HG02943 (cell line): ENCODE data around the gene KLHDC8B.
"Not testable (repeated sequence)": the region's sequence is repeated elsewhere in the genome, so short reads cannot be mapped to it uniquely, and the experiment has no call there.

Source experiments
- ATAC-seq: cut with Tn5 transposase; IDR thresholded peaks from one replicate; pipeline ENCODE4 v1.9.1; 2021; ENCODE audit warnings: mild to moderate bottlenecking, low read depth, moderate library complexity; ENCODE audit not compliant: unreplicated experiment

Gene KLHDC8B

GRCh38 chr3:49181351-49181750 is 10.0 kb downstream of the KLHDC8B start:
- ATAC-seq, result no peak

GRCh38 chr3:49182682-49183081 is 11.3 kb downstream of the KLHDC8B start:
- ATAC-seq, result no peak

GRCh38 chr3:49183873-49184272 is 12.5 kb downstream of the KLHDC8B start:
- ATAC-seq, result no peak

- ATAC-seq, result no peak
Observed at GRCh38 chr3:49191741-49192140, 20.3 kb downstream of the KLHDC8B start.

- ATAC-seq, result no peak
Observed at GRCh38 chr3:49198161-49198560, 26.8 kb downstream of the KLHDC8B start.

GRCh38 chr3:49198611-49199230 is 27.3 kb downstream of the KLHDC8B start:
- ATAC-seq, result no peak

GRCh38 chr3:49199239-49199899 is 28.0 kb downstream of the KLHDC8B start:
- ATAC-seq, result no peak

GRCh38 chr3:49199900-49200281 is 28.5 kb downstream of the KLHDC8B start:
- ATAC-seq, result no peak

- no peak for ATAC-seq
Observed at GRCh38 chr3:49213541-49213943, 42.1 kb downstream of the KLHDC8B start.

GRCh38 chr3:49213998-49214397 is 42.6 kb downstream of the KLHDC8B start:
- ATAC-seq, result no peak

GRCh38 chr3:49216687-49217086 is 45.3 kb downstream of the KLHDC8B start:
- ATAC-seq, result not testable (repeated sequence)

- ATAC-seq, result not testable (repeated sequence)
Observed at GRCh38 chr3:49217108-49217507, 45.7 kb downstream of the KLHDC8B start.

- no peak for ATAC-seq
Observed at GRCh38 chr3:49217688-49218470, 46.5 kb downstream of the KLHDC8B start.

- not testable (repeated sequence) for ATAC-seq
Observed at GRCh38 chr3:49218471-49218989, 47.1 kb downstream of the KLHDC8B start.

GRCh38 chr3:49219132-49219531 is 47.7 kb downstream of the KLHDC8B start:
- ATAC-seq, result no peak

- ATAC-seq, result not testable (repeated sequence)
Observed at GRCh38 chr3:49220985-49221563, 49.7 kb downstream of the KLHDC8B start.

- no peak for ATAC-seq
Observed at GRCh38 chr3:49222002-49222401, 50.6 kb downstream of the KLHDC8B start.
